B cell (primary cell): ENCODE measurements around the gene THSD4. TPM values are rescaled to one million over a fixed set of nuclear protein-coding genes. Genes with fewer than 3 reads are reported as not detected.

Experiments used
- ATAC-seq: fragments of 200-7000 bp; cut with Tn5 transposase; one replicate; pipeline ENCODE4 v1.10.0; 2021; ENCODE audit warnings: low read depth, mild to moderate bottlenecking, moderate number of reproducible peaks, moderate library complexity
- CTCF ChIA-PET: fragments of 350-600 bp; sonication (Branson Sonifier 250); formaldehyde crosslinking; loops from one replicate; lab custom pipeline; 2021; ENCODE audit warnings: antibody characterized with exemption, inconsistent platforms; lab: Charles Lee
- POLR2A ChIA-PET: fragments of 350-600 bp; sonication (Branson Sonifier 250); formaldehyde crosslinking; loops from one replicate; lab custom pipeline; 2021; ENCODE audit warnings: antibody characterized with exemption; lab: Charles Lee
- DNase-seq: peaks from one replicate; pipeline ENCODE4 v3.0.0; 2013
- H2AFZ ChIP-seq: 2 replicates; pipeline ENCODE4 v1.6.1; 2012; ENCODE audit warnings: mild to moderate bottlenecking, low read depth, low read length; ENCODE audit not compliant: insufficient read depth, poor library complexity, severe bottlenecking
- H3K27ac ChIP-seq, 2 donors: 1 replicate in 1 of 2; 2 replicates in 1 of 2; pipeline ENCODE4 v1.5.1; 2012 to 2013; ENCODE audit warnings: low read length in 2 of 2, mild to moderate bottlenecking in 2 of 2, moderate library complexity in 1 of 2
- H3K27me3 ChIP-seq, 4 experiments: fragments of 200-600 bp in 1 of 4; sonication (generic) in 1 of 4; replicated peaks in 1 of 4; 1 replicate in 2 of 4; 2 replicates in 2 of 4; pipeline versions ENCODE4 v1.6.1 to v1.7.0; 2013 to 2016; ENCODE audit warnings: low read length in 3 of 4, mild to moderate bottlenecking in 2 of 4, mixed read lengths in 1 of 4, moderate library complexity in 1 of 4; ENCODE audit not compliant: insufficient read depth in 4 of 4, control insufficient read depth in 3 of 4; ENCODE audit errors: control extremely low read depth in 1 of 4
- H3K36me3 ChIP-seq, 2 experiments: replicated peaks in 1 of 2; 1 replicate in 1 of 2; 2 replicates in 1 of 2; pipeline versions ENCODE4 v1.6.1 to v1.7.1; 2013; ENCODE audit warnings: low read length in 1 of 2; ENCODE audit not compliant: insufficient read depth in 2 of 2, control insufficient read depth in 1 of 2; ENCODE audit errors: control extremely low read depth in 1 of 2, extremely low read depth in 1 of 2
- H3K4me1 ChIP-seq, 2 donors: fragments of 200-600 bp in 1 of 2; sonication (generic) in 1 of 2; 1 replicate in 1 of 2; 2 replicates in 1 of 2; pipeline versions ENCODE4 v1.5.1 to v1.6.1; 2013 to 2017; ENCODE audit warnings: low read length in 2 of 2; ENCODE audit not compliant: control insufficient read depth in 2 of 2, insufficient read depth in 2 of 2
- H3K4me2 ChIP-seq: replicated peaks from 2 replicates; pipeline ENCODE3; 2012; ENCODE audit warnings: mild to moderate bottlenecking, low read depth, low read length; ENCODE audit not compliant: poor library complexity, severe bottlenecking
- H3K4me3 ChIP-seq, 5 experiments: fragments of 200-600 bp in 1 of 5; sonication (generic) in 1 of 5; 1 replicate in 3 of 5; 2 replicates in 2 of 5; pipeline versions ENCODE4 v1.5.1 to v1.7.0; 2011 to 2016; ENCODE audit warnings: low read length in 4 of 5, mild to moderate bottlenecking in 4 of 5, low read depth in 2 of 5, control low read depth in 1 of 5, moderate library complexity in 1 of 5; ENCODE audit not compliant: insufficient read depth in 1 of 5; ENCODE audit errors: control extremely low read depth in 1 of 5, extremely low read depth in 1 of 5
- H3K79me2 ChIP-seq: fragments of 200-600 bp; sonication (generic); one replicate; pipeline ENCODE4 v1.6.0; 2016; ENCODE audit warnings: low read length; ENCODE audit not compliant: control insufficient read depth, insufficient read depth
- H3K9ac ChIP-seq: fragments of 200-600 bp; sonication (generic); 2 replicates; pipeline ENCODE4 v1.6.1; 2017; ENCODE audit warnings: mild to moderate bottlenecking, low read length, moderate library complexity
- H3K9me3 ChIP-seq, 3 donors: one replicate each; pipeline versions ENCODE4 v1.6.1 to v1.7.1; 2013; ENCODE audit warnings: low read length in 2 of 3; ENCODE audit not compliant: control insufficient read depth in 2 of 3, insufficient read depth in 1 of 3; ENCODE audit errors: control extremely low read depth in 1 of 3
- H4K20me1 ChIP-seq: 2 replicates; pipeline ENCODE4 v1.6.0; 2012; ENCODE audit warnings: mild to moderate bottlenecking, low read length; ENCODE audit not compliant: insufficient read depth, control insufficient read depth, poor library complexity, severe bottlenecking
- H3K27ac Mint-ChIP-seq: one replicate; pipeline ENCODE4 v1.8.0; 2021; ENCODE audit warnings: mixed read lengths
- H3K27me3 Mint-ChIP-seq: one replicate; pipeline ENCODE4 v1.8.0; 2021; ENCODE audit warnings: mixed read lengths
- H3K4me1 Mint-ChIP-seq: one replicate; pipeline ENCODE4 v1.8.0; 2021; ENCODE audit warnings: mixed read lengths
- H3K4me3 Mint-ChIP-seq: one replicate; pipeline ENCODE4 v1.8.0; 2021; ENCODE audit warnings: mixed read lengths
- H3K9me3 Mint-ChIP-seq: one replicate; pipeline ENCODE4 v1.8.0; 2022; ENCODE audit warnings: mixed read lengths; ENCODE audit not compliant: insufficient read depth
- CTCF ChIP-seq: fragments of 200-600 bp; IDR thresholded peaks from one replicate; pipeline ENCODE4 v1.8.0; 2022; ENCODE audit warnings: antibody characterized with exemption, mild to moderate bottlenecking
- EZH2 ChIP-seq: IDR thresholded peaks from 2 replicates; pipeline ENCODE4 v1.6.1; 2012; ENCODE audit warnings: borderline replicate concordance, low read depth, mild to moderate bottlenecking, moderate library complexity, low read length; ENCODE audit not compliant: insufficient read depth, poor library complexity, severe bottlenecking
- WGBS: methylation state at CpG from one replicate; pipeline ENCODE4 v1.1.5; 2013; ENCODE audit warnings: missing lambda C conversion rate; ENCODE audit not compliant: insufficient coverage; 5-methylcytosine and 5-hydroxymethylcytosine counted together
- intact Hi-C: fragments of 100-400 bp; cut with micrococcal nuclease; formaldehyde crosslinking; loops from one replicate; pipeline ENCODE4 v1.10.0; 2022
- polyA plus RNA-seq: library from polyadenylated mRNA; depleted of rRNA; stranded (reverse); fragments of >200 nt; gene quantifications from 2 replicates; pipeline ENCODE4 v1.2.3, GENCODE V29; 2012
- total RNA-seq, 2 donors: library from RNA; stranded (reverse); fragments of 120-200 nt in 1 of 2; gene quantifications; 1 replicate in 1 of 2; 2 replicates in 1 of 2; pipeline versions ENCODE4 v1.2.3 to v1.2.4, GENCODE V29; 2013 to 2022

THSD4 gene
- total and polyA plus RNA-seq, 2 donors (not counting 1 experiment from before 2014, with no cell fraction given): not detected

- H3K27me3 Mint-ChIP-seq: peaks cover 5% of the 10 kb centered on the region
- H3K36me3 ChIP-seq: no peaks in the 10 kb centered on the region
- WGBS: 96% methylated on average over 3 of the region's 9 CpGs
- H3K27ac ChIP-seq: no peak overlapping the region
- no peaks in the 10 kb centered on the region for H3K9me3 Mint-ChIP-seq
- DNase-seq: no peak
- intact Hi-C loops: no loop called here
- H3K4me3 Mint-ChIP-seq: no peak overlapping the region
- ATAC-seq: no peak
- H3K9ac ChIP-seq: no peak overlapping the region
- no peak overlapping the region for H3K27ac Mint-ChIP-seq
- no peak overlapping the region for H3K4me2 ChIP-seq
- H3K4me1 ChIP-seq: no peaks in the 10 kb centered on the region
- CTCF ChIA-PET: no interaction called here
- H3K4me1 Mint-ChIP-seq: no peaks in the 10 kb centered on the region
- no peaks in the 10 kb centered on the region for H4K20me1 ChIP-seq
- H3K4me3 ChIP-seq: no peak overlapping the region
- no peak for TF ChIP-seq CTCF
- TF ChIP-seq EZH2: no peak
- H3K9me3 ChIP-seq: no peaks in the 10 kb centered on the region
- H3K27me3 ChIP-seq: peaks cover 0 to 3% (median 0%) of the 10 kb centered on the region in 4 experiments
- H3K79me2 ChIP-seq: no peaks in the 10 kb centered on the region
- no peak overlapping the region for H2AFZ ChIP-seq
- POLR2A ChIA-PET: no interaction called here
These were observed 535.3 kb downstream of the THSD4 start for GRCh38 chr15:71650603-71651002.

GRCh38 chr15:71651750-71652186 lies 536.5 kb downstream of the THSD4 start:
- ATAC-seq: no peak
- Histone ChIP-seq H3K27me3 (peaks cover 0 to 3% (median 0%) of the 10 kb centered on the region in 4 experiments), H4K20me1 (no peaks in the 10 kb centered on the region), H3K9ac (no peak overlapping the region), H3K79me2 (no peaks in the 10 kb centered on the region), H3K4me2 (no peak overlapping the region), H3K27ac (no peak overlapping the region), H3K4me3 (no peak overlapping the region), H3K4me1 (no peaks in the 10 kb centered on the region), H3K36me3 (no peaks in the 10 kb centered on the region), H3K9me3 (no peaks in the 10 kb centered on the region), H2AFZ (no peak overlapping the region)
- Mint-ChIP-seq H3K27me3 (peaks cover 3% of the 10 kb centered on the region), H3K9me3 (no peaks in the 10 kb centered on the region), H3K4me1 (no peaks in the 10 kb centered on the region), H3K4me3 (no peak overlapping the region), H3K27ac (no peak overlapping the region)
- POLR2A ChIA-PET: no interaction called here
- 15% methylated on average over 5 of the region's 5 CpGs for WGBS
- TF ChIP-seq CTCF (no peak), EZH2 (no peak)
- no peak for DNase-seq
- intact Hi-C loops: no loop called here
- CTCF ChIA-PET: no interaction called here
